Hepatic stellate cell (primary cell): ENCODE data around the gene MCC.

Experiments
- DNase-seq: peaks from one replicate; pipeline ENCODE4 v3.0.0; 2011; ENCODE audit warnings: low spot score

The MCC gene

DNA sequence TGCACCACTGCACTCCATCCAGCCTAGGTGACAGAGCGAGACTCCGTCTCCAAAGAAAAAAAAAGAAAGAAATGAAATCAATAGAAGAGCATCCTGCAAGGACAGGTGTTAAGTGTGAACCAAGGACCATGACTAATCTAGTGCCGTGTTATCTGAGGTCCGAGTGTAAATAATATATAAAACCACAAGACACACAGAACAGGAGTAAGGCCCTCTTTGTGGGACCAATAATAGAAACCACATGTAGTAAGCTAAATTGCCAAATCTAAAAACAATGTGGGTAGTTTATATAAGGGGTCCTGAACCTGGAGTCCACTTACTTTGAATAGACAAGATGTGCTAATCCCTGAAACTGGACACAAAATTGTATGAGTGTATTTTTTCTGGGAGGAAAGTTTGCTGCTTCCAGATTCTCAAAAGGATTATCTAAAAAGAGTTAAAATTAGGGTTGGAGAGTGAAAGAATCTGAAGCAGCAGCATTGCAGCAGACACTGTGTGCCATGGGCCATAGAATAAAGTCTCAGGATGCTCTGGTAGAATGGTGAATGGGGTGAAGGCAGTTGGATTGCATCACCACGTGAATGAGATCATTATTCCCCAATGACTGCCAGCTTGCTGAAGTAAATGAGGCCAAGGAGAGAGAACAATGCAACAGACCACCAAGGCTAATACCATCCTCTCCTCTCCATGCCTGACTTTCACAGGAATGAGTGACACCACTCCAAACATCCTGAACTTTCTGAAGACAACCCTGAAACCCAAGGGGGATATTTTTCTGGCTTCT, 288.9 kb downstream of the MCC start:
- no peak for DNase-seq

DNA sequence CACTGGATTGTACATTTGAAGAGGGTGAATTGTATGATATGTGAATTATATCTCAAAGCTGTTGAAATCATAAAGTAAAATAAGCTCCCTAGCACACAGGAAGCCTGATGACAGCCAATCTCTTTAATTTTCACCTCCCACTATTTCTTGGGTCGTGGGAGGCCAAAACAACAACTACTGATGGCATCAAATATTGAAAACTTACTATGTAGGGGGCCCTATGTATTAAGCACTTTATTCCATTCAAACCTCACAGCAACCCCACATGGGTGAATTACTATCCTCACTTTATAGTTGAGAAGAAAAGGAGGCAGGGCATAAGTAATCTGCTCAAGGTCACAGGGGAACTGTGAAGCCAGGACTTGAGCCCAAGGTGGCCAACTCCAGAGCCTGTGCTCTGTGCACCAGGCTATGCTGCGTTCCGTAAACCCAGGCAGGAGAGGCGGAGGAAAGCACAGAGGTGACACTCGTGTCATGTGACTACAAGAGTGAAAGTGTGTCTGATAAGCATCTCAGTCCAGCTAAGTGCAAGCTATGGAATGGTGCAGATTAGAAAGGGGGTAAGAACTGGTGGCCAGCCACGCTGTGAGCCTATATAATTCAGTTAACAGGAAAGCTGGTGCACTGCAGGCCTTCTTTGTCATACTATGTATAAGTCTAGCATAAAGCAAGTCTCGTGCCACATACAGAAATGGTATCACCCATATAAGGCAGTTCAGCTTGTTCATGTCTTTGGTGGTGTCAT, 290.6 kb downstream of the MCC start:
- no peak for DNase-seq

- DNase-seq, result no peak
Measured at GRCh38 chr5:113195771-113196170, 292.5 kb downstream of the MCC start.

DNA sequence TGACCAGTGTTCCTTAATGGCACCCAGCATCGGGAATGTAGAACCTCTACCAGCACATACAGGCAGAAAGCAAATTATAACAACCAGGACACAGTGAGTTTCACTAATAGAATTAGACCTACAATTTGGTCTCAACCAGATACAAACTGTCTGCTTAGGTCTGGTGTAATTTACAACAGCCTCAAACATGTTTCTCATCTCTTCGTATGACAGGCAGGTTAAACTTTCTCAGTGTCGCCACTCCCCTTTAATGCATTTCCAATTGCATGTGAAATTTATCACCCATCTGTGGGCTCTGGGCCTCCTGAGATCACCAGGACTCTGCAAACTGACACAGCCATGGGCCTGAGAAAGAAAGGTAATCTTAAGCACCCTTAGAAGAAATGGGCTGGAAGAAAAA, 293.0 kb downstream of the MCC start:
- no peak for DNase-seq

- no peak for DNase-seq
Measured at GRCh38 chr5:113194591-113194990, 293.7 kb downstream of the MCC start.

GRCh38 chr5:113194125-113194524, 294.1 kb downstream of the MCC start:
- no peak for DNase-seq

DNA sequence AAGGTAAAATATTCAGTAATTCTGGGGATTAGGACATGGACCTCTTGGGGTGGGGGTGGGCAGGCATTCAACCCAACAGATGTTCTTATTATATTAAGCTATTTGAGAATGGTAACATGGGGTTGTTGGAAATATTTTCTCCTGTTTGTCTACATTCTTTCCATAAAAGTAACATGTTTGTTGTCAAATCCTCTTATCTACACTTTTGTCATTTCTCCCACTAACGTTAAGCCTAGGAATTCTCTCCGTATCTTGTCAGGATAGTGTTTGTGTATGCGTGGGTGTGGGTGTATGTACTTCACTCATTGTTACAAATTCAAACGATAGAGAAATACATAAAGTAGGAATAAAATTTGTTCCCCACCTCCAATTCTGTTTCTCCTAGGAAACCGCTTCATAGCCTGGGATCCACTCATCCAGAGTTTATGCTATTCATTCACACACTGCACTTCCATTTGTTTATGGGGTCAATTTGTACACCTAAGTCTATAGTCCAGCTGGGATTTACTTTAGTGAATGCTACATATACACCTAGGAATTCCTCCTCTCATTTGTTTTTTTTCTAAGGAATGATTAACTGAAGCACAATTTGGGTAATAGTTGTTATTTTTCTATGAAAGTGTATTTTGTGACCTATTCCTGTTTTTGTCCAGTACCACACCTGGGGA, 294.8 kb downstream of the MCC start:
- no peak for DNase-seq

DNA sequence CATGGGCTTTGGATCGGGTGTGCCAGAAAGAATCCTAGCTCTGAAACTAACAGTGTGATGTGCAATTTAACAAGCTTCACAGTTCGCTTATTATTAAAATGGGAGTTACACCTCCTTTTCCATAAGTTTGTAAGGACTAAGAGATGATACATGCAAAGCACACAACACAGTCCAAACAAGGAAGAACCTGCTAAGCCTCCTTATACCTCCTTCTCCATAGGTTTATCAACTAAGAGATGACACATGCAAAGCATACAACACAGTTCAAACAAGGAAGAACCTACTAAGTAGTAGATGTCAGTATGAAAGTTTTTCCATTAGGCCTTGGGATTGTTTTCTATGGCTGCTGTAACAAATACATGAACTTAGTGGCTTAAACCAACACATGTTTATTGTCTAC, 295.7 kb downstream of the MCC start:
- no peak for DNase-seq

DNA sequence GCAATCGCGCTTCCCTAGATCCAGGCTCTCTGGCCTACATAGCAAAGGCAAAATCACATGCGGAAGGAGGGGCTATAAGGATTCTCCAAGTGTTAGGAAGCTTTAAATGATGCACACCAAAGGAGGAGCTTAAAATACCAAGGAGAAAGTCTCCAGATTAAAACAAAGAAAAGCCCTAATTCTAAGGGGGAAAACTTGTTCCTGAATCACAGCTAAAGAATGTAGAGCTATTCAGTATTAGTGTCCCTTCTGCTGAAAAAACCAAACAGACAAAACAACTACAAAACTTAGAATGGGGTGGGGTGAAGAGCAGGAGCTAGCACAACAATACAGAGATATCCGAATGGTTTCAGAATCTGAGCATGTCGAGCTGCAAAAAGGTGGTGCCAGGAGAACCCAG, 297.9 kb downstream of the MCC start:
- no peak for DNase-seq

GRCh38 chr5:113189291-113189690, 299.0 kb downstream of the MCC start:
- no peak for DNase-seq

GRCh38 chr5:113188436-113188835, 299.8 kb downstream of the MCC start:
- DNase-seq, result no peak

DNA sequence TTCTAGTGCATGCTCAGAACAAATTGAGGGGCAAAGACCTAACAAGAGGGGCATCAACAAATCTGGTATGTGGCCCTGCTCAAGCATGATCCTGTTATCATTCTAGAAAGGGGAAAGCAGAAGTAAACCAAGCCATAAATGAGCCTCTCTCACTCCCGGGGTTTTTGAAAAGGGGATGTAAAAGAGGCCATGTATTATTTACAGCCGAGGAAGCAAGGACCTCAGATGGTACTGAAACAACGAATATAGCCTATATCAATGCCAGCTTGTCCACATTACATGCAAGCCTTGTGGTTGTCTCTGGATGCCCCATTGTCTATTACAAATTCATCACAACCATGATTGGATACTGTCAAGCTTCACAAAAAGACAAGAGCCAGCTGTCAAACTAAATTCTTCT, 300.3 kb downstream of the MCC start:
- no peak for DNase-seq

DNA sequence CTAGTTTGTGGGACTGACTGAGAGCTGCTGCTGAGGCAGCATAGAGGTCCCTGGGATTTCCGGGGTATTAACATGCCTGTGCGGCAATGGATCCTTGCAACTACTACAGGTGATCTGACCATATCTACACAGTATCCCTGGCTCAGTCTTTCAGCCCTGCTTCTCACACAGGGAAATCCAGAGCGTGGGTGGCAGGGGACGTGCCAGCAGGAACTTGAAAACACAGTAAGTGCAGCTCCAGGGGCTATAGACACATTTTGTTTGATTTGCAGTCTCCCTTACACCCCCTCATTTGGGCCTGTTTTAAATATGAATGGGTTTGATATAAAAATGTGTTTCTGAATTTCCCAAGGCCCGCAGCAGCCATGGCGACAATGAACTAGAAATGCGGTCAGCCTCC, 302.2 kb downstream of the MCC start:
- DNase-seq, result no peak

- no peak for DNase-seq
Measured at GRCh38 chr5:113183694-113184093, 304.6 kb downstream of the MCC start.

DNA sequence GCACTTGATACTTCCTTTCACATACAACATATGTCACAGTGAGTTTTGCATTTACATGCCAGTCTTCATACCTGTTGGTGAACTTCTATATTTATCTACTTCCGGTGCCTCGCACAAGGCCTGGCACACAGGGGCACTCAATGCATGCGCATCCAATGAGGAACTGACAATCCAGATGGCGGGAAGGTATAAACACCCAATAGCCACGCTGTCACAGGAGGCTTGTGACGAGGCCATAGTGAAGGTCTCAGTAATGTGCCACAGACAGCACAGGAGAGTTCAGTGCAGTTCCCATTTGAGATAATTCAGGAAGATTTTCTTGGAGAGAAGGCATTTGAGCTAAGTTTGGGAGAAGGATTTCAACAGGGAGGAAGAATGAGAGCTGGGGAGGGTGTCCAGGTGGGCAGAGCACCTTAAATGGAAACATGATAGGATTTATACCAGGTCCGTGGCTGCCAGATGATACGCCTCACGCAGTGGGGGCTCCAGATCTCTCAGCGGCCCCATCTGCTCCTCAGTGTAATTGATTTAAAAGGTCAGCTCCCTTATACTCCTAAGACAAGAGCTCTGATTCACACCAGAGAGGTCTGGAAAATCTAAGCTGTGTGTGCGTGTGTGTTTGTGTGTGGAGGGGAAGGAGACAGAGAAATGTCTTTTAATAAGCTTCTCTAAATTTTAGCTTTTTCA, 305.5 kb downstream of the MCC start:
- no peak for DNase-seq

DNA sequence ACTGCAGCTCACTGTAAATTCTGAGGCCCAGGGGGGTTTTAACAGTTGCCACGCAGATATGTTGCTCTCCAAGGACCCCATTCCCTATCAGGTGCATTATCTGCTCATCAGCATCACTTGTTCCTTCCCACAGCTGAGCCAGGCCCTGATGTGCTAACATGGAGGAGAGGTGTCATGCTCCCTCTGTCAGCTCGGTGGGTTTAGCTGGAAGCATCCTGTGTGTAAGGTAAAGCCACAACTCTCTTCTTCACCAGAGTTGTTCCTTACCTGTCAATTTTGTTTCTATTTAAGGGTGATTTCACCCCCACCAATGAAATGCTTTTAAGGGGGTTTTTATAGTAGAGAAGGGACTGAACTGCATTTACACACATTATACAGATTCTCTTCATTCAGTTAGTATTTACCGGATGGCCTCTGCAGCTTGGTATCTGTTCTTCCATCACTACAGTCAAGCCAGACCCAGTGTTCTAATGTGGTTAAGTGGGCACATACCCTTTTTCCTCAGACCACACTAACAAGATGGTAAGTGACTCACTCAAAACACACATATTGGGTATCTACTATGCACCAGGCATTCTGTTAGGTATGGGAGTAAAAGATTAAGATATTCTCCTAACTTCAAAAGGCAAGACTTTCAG, 306.3 kb downstream of the MCC start:
- no peak for DNase-seq

GRCh38 chr5:113181409-113181808, 306.8 kb downstream of the MCC start:
- no peak for DNase-seq

- DNase-seq, result no peak
Measured at GRCh38 chr5:113179156-113179555, 309.1 kb downstream of the MCC start.

- DNase-seq, result no peak
Measured at GRCh38 chr5:113178073-113178779, 310.0 kb downstream of the MCC start.

DNA sequence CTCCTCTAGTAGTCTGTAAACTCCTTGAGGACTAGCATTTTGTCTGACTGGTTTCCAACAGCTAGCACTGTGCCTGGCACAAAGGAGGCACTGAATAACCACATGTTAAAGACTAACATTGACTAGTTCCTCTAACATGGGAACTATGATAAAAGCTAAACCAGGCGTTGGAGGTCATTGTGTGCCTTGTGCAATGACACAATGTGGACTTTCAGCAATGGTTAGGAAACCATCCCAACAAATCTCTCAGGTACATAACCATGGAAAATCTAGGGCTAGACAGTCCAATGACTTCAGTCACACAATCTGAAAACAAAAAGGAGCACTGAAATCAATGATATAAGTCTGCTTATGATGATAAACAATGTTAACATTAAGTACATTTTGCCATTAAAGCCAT, 311.0 kb downstream of the MCC start:
- no peak for DNase-seq

GRCh38 chr5:113176734-113177133, 311.5 kb downstream of the MCC start:
- DNase-seq, result no peak
